ENCODE data around the gene BID.

GRCh38 chr22:17774206-17774925 lies at the start of gene BID:
- TF ChIP-seq POLR2AphosphoS5 (IDR thresholded peaks at IDR 0.05) (no peak), CTCF (IDR thresholded peaks at IDR 0.05) (no peak), POLR2A (IDR thresholded peaks at IDR 0.05) (no peak)

Measured in suprapubic skin (tissue), 4 donors.